Inflammatory macrophage treated with lipopolysaccharide for 4 hours (primary cell): Measurements from ENCODE around the gene FAM50B.
A peak's percentile ranks its signal among the peaks of the same experiment; 100 is the strongest.

Source experiments
- DNase-seq: peaks from one replicate; pipeline ENCODE4 v3.0.0-alpha.2; 2020

Gene FAM50B

DNA sequence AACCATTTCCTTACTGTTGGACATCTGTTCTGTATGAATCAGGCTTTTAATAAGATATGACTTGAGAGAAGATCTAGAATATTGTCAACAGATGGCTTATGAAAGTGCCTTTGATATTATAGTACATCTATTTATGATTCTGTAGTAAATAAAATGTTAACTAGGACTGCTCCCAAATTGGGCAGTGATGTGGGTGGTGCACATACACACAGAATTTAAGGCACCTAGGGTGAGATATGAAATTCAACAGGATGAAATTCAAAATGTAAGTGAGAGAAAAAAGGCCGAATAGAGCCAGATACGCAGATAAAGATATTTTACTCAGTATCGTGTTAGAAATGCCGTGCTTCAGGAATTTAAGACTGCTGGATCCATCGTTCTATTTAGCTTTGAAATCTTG is 26.3 kb downstream of the FAM50B start:
- no peak for DNase-seq

DNA sequence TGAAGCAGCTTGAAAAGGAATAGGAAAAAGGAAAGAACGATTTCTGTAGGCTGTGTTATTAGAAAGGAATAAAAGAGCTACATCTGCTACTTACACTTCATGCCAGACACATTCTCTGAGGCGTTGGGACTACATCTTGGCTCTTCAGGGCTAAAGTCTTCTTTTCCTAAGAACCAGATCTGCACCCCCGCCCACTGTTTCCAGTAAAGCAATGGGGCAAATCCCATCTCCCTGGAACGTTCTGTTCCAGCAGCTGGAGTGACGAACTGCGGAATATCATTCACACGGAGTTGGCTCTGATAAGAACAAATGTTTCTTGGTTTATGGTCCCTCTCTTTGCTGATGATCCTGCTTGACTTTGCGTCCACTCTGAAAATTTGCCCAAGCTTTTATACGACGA is 26.9 kb downstream of the FAM50B start:
- no peak for DNase-seq

GRCh38 chr6:3876866-3877265 is 27.7 kb downstream of the FAM50B start:
- no peak for DNase-seq

GRCh38 chr6:3878048-3878666 is 29.0 kb downstream of the FAM50B start:
- DNase-seq, result no peak

DNA sequence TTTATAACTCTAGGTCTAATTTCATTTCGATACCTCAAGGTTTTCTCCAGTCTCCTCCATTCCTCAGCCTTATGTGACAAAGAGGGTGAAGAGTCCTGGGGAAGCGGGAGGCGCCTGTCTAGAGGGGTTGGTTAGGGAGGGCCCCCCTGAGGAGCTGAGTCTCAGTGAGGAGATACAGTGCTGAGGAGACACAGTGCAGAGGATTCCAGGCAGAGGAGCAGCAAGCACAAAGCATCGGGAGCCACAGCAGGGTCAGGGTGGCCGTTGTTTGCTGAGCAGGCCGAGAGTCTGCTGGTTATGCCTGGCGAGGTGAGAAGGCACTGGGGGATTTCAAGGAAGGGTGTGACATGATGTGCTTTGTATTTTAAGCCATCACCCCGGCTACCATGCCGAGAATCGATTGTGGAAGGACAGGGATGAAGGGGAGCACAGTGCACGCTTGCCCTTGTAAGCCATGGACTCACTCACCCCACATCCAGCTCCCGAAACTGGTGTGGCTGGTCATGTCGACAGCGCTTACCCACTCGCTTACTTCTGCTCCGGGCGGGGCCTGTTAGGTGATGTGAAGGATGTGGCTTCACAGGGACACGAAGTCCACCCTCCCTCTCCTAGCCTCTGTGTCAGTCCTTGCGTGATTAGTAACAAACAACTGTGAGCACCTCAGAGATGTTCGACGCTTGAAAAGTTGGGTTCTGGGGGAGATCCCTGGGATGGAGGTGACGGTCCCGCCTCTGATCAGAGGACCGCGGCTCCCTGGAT is 30.2 kb downstream of the FAM50B start:
- no peak for DNase-seq

- no peak for DNase-seq
Measured at GRCh38 chr6:3881711-3882421, 32.7 kb downstream of the FAM50B start.

DNA sequence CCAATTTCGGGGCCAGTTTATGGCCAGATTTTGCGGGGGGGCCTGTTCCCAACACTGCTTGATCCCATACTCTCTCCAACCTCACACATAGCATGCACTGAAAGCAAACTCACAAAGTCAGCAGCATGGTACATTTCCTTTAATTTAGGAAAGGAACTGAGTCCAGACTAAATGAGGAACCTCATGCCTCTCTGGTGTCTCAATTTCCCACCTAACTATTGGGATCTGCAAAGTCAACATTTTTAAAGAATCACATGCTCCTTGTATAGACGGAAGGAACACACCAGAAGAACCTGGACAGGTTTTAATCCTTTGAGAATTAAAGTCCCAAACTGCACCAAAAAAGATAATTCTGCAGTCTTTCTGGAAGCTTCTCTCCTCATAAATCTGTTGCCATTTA is 33.3 kb downstream of the FAM50B start:
- DNase-seq, result peak; percentile 29

DNA sequence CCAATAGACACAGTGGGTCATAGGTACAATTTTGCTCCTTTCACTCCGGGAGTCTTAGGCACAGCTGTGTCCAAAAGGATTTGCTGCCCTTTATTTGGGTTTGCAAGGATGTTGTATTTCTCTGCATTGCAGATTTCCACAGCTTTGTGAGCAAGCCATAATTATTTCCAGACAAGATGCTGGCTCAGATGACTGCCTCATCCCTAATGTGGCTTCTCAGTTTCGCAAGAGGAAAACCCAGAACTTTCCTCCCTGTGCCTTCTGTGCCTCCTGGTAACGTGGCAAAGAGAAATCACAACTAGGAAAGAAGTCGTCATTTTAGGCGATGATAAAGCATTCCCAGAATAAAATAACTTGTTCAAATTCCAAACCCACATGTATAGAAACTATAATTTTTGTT is 33.7 kb downstream of the FAM50B start:
- no peak for DNase-seq

DNA sequence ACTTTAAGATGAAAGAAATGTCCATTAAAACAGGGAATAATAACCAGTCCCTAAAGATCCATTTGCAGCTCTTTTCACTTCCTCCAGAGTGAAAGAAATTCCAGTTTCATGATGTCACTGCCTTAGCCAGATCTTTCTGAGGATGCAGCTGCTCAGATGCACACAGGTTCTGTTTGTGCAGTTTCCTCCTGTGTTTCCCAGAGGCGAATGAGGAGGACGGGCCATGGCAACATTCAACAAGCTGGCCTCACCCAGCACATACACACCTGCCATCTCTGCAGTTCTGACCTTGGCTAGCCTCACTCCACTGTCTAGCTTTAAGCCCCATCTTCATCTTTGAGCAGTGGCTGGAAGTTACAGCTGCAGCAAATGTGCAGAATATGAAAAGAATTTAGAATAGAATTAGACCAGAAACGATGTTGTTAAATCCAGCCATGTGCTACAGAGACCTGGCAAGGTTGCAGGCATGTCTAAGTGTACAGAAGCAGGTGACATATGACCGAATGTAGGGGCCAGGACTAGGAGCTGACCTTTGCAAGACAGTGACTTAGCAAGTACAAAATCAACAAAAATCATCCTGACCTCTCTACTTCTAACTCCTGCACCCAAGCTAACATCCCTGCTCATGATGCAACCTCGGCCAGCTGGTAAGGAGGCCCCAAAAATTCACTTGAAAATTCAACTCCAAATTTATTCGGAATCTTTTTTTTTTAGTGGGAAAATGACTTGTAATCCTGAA is 35.0 kb downstream of the FAM50B start:
- DNase-seq, result no peak

DNA sequence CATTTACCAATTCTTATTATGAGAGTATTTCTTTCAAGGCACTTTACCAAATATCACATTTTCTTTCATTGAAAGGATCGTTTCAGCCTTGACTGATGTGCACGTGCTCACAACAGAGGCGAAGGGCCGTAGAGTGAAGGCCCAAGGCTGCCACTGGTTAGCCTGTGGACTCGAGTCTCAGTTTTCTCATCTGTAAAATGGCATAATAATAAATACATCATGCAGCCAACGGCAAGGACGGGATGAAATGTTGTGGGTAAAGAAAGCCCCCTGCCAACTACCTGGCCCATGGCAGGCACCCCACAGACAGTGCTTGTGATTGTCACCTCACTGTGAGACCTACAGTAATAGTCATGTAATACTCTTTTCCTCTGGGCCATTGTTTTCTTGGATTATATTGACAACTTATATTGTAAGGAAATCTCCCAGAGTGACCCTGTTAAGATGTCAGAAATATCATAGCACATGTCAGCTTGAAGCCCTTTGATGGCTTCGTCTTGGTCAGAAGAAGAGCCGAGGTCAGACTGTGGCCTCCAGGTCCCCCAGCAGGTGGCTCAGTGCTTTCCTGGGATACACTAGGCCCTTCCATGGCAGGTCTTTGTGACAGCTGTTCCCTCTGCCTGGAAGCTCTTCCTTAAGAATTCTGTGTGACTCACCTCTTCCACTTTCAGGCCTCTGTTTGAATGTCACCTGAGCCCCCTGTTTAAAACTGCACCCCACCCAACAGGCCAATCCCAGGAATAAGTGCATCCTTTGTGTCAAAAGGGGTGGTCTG is 36.3 kb downstream of the FAM50B start:
- peak; percentile 4 for DNase-seq

- DNase-seq, result peak; percentile 43
Measured at GRCh38 chr6:3887150-3887700, 38.1 kb downstream of the FAM50B start.

DNA sequence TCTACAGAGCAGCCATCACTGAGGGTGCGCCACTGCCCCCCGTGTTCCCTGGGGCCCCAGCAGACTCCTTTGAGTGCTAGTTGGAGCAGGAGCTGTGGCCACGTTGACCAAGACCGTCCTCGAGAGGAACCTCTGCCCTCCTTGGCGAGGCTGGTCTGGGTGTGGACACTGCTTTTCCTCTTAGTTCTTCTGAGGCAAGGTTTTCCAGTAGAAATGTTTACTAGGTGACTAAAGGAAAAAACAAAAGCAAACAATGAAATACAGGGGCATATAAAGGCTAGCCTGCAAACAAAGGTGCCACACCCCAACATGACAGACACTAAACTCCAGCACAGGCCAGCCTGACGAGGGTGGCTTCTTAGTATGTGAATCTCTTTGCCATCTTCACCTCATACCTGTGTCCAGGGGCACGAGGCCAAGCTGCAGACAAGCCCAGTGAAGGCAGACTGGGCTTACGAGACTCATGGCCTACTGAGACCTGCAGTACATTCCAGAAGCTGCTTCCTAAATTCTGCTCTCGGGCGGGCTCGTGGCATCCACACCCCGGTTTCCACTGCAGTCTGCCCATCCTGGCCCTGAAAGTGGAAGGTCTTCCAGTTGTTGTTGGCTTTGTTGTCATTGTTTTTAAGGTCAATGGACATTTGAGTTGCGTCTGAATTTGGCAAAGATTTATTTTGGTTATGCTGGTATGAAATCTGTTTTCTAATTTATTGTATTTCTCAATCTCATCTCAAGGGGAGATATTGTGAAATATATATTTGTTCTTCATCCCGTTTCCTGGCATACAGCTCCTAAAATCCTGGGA is 39.2 kb downstream of the FAM50B start:
- DNase-seq, result no peak

DNA sequence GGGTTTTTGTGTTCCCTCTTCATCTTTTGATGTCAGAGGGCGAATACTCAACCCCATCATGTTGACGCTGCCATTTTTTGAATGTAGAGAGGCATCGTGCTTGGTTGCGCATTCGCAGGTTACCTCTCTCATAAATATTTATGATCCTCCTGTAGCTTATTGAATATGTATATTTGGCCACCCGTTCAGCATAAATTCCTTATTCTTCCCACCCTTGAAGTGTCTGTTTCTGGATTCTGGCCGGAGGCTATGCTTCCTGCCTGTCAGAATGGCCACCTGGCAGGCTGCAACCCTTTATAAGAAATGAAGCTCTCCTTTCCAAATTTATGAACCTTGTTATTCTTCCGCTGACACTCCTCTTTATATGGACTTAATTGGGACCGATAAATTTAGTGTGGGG is 40.9 kb downstream of the FAM50B start:
- DNase-seq, result no peak

- no peak for DNase-seq
Measured at GRCh38 chr6:3891883-3892282, 42.7 kb downstream of the FAM50B start.

- DNase-seq, result no peak
Measured at GRCh38 chr6:3892603-3893002, 43.4 kb downstream of the FAM50B start.

GRCh38 chr6:3893487-3893886 is 44.3 kb downstream of the FAM50B start:
- no peak for DNase-seq

DNA sequence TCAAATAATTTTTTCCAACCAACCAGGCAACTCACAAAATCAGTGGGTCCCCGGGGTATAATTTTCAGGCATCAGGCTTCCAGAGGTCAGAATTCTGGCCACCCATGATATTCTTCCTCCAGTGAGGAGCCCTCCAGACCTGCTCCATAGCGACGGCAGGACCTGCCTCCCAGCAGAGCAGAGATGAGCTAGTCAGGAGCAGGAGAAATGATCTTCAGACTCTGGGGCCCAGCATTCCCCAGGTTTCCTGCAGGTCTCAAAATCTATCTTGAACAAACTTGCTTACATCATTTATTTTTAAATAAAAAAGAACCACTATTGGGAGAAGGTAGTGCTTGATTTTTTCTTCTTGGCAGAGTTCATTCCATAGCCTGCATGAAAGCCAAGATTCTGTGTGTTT is 44.7 kb downstream of the FAM50B start:
- no peak for DNase-seq

GRCh38 chr6:3894590-3895311 is 45.6 kb downstream of the FAM50B start:
- DNase-seq, result no peak

GRCh38 chr6:3895312-3895653 is 46.1 kb downstream of the FAM50B start:
- DNase-seq, result no peak

DNA sequence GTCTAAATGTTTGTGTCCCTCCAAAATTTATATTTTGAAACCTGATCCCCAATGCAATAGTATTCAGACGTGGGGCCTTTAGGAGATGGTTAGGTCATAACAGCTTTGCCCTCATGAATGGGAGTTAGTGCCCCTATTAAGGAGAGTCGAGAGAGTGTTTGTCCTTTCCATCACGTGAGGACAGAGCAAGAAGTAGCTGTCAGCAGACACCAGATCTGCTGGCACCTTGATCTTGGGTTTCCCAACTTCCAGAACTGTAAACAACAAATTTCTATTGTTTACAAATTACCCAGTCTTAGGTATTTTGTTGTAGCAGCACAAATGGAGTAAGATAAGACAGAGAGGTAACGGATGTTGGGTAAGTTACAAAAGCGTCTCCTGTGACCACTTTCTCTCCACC is 46.6 kb downstream of the FAM50B start:
- DNase-seq, result no peak
